Fibroblast of peridontal ligament (primary cell): Measurements from ENCODE around the gene EPGN.
"Not testable (repeated sequence)": the region's sequence is repeated elsewhere in the genome, so short reads cannot be mapped to it uniquely, and the experiment has no call there.

Source experiments
- DNase-seq: peaks from one replicate; pipeline ENCODE4 v3.0.0-alpha.2; 2010; ENCODE audit errors: extremely low read depth

The EPGN gene

GRCh38 chr4:74338792-74339333, 30.6 kb downstream of the EPGN start:
- DNase-seq, result no peak

- DNase-seq, result no peak
These were observed 31.2 kb downstream of the EPGN start for GRCh38 chr4:74339501-74339900.

- DNase-seq, result not testable (repeated sequence)
These were observed 32.2 kb downstream of the EPGN start for GRCh38 chr4:74340421-74340820.

- DNase-seq, result no peak
These were observed 35.8 kb downstream of the EPGN start for GRCh38 chr4:74344031-74344430.

- DNase-seq, result no peak
These were observed 45.6 kb downstream of the EPGN start for GRCh38 chr4:74353858-74354257.

GRCh38 chr4:74357965-74358364, 49.7 kb downstream of the EPGN start:
- no peak for DNase-seq

- DNase-seq, result no peak
These were observed 53.4 kb downstream of the EPGN start for GRCh38 chr4:74361671-74362070.

- DNase-seq, result no peak
These were observed 54.1 kb downstream of the EPGN start for GRCh38 chr4:74362347-74362746.

- DNase-seq, result no peak
These were observed 56.0 kb downstream of the EPGN start for GRCh38 chr4:74364256-74364651.

GRCh38 chr4:74364652-74365491, 56.6 kb downstream of the EPGN start, which contains the start of gene EREG:
Gene EREG, plus strand, starts transcription at chr4:74365145. Its CDS starts 164 bp downstream, at chr4:74365309.
- DNase-seq, result no peak

- DNase-seq, result no peak
These were observed 57.5 kb downstream of the EPGN start for GRCh38 chr4:74365761-74366160.
